GM19043 (cell line): ENCODE results near the gene SLC16A10.
"Not testable (repeated sequence)": the region's sequence is repeated elsewhere in the genome, so short reads cannot be mapped to it uniquely, and the experiment has no call there.

Source experiments
- ATAC-seq: cut with Tn5 transposase; IDR thresholded peaks from one replicate; pipeline ENCODE4 v1.9.1; 2021; ENCODE audit warnings: low read depth; ENCODE audit not compliant: unreplicated experiment

SLC16A10 gene

GRCh38 chr6:111183702-111184517, 96.6 kb downstream of the SLC16A10 start:
- no peak for ATAC-seq

GRCh38 chr6:111184827-111185532, 97.7 kb downstream of the SLC16A10 start:
- no peak for ATAC-seq

- ATAC-seq: no peak
Observed at GRCh38 chr6:111185954-111186353, 98.7 kb downstream of the SLC16A10 start.

- no peak for ATAC-seq
Observed at GRCh38 chr6:111187874-111188273, 100.6 kb downstream of the SLC16A10 start.

GRCh38 chr6:111189666-111190210, 102.4 kb downstream of the SLC16A10 start:
- ATAC-seq: not testable (repeated sequence)

- ATAC-seq: no peak
Observed at GRCh38 chr6:111190637-111191036, 103.3 kb downstream of the SLC16A10 start.

GRCh38 chr6:111191136-111191535, 103.8 kb downstream of the SLC16A10 start:
- not testable (repeated sequence) for ATAC-seq

- no peak for ATAC-seq
Observed at GRCh38 chr6:111192911-111193555, 105.7 kb downstream of the SLC16A10 start.

GRCh38 chr6:111195656-111196055, 108.4 kb downstream of the SLC16A10 start:
- no peak for ATAC-seq

- ATAC-seq: no peak
Observed at GRCh38 chr6:111198841-111199240, 111.5 kb downstream of the SLC16A10 start.

GRCh38 chr6:111199935-111200334, 112.6 kb downstream of the SLC16A10 start:
- no peak for ATAC-seq

GRCh38 chr6:111200350-111201243, 113.3 kb downstream of the SLC16A10 start:
- no peak for ATAC-seq

- ATAC-seq: no peak
Observed at GRCh38 chr6:111201244-111201554, 113.9 kb downstream of the SLC16A10 start.

- no peak for ATAC-seq
Observed at GRCh38 chr6:111201764-111202163, 114.5 kb downstream of the SLC16A10 start.

GRCh38 chr6:111203539-111203938, 116.2 kb downstream of the SLC16A10 start:
- not testable (repeated sequence) for ATAC-seq

GRCh38 chr6:111204305-111204704, 117.0 kb downstream of the SLC16A10 start:
- ATAC-seq: no peak

GRCh38 chr6:111204881-111205280, 117.6 kb downstream of the SLC16A10 start:
- no peak for ATAC-seq

GRCh38 chr6:111205502-111205901, 118.2 kb downstream of the SLC16A10 start:
- no peak for ATAC-seq

GRCh38 chr6:111207141-111207858, 120.0 kb downstream of the SLC16A10 start:
- ATAC-seq: no peak

- no peak for ATAC-seq
Observed at GRCh38 chr6:111208933-111209332, 121.6 kb downstream of the SLC16A10 start.
